HL-60 (cell line): ENCODE data around the gene SV2C.

Experiments used
- POLR2AphosphoS5 ChIP-seq: IDR thresholded peaks from 2 replicates; pipeline ENCODE4 v1.6.1; 2012; ENCODE audit warnings: low read depth
- TF ChIP-seq, protein P1 (sequence below): IDR thresholded peaks from one replicate; pipeline ENCODE4 v1.5.1; 2011; ENCODE audit warnings: low read length, control low read depth, inconsistent platforms; ENCODE audit not compliant: insufficient read depth

DNA sequence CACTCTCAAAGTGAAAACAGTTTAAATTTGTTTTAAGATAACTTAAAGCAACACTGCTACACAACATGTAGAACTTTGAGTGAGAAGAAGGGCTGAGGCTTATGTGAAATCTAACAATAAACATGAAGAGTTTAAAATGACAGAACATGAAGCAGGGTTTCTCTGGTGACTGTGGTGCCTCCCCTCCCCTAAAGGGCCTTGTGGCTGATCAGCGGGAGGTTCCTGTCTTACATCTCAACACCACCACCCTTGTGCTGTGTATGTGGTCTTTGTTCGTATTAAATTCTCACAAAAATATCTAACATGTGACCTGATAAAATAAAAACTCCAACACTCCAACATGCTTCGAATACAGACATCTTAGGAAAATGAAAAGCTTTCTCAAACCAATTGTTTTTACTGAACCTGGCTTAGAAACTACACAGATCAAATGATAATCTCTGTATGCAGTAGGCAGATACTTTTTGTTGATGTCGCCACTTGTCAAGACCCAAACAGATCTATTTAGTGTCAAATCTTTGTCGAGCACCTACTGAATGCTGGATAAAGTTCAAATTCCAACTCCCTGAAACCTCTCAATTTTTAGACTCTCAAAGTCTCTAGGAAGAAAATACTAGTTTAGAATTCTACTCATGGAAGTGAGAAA lies 310.0 kb downstream of the SV2C start:
- TF ChIP-seq, protein P1, sequence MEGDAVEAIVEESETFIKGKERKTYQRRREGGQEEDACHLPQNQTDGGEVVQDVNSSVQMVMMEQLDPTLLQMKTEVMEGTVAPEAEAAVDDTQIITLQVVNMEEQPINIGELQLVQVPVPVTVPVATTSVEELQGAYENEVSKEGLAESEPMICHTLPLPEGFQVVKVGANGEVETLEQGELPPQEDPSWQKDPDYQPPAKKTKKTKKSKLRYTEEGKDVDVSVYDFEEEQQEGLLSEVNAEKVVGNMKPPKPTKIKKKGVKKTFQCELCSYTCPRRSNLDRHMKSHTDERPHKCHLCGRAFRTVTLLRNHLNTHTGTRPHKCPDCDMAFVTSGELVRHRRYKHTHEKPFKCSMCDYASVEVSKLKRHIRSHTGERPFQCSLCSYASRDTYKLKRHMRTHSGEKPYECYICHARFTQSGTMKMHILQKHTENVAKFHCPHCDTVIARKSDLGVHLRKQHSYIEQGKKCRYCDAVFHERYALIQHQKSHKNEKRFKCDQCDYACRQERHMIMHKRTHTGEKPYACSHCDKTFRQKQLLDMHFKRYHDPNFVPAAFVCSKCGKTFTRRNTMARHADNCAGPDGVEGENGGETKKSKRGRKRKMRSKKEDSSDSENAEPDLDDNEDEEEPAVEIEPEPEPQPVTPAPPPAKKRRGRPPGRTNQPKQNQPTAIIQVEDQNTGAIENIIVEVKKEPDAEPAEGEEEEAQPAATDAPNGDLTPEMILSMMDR = no peak
- no peak for TF ChIP-seq POLR2AphosphoS5
